ENCODE data around the gene NIPBL. TPM values are rescaled to one million over a fixed set of nuclear protein-coding genes. Genes with fewer than 3 reads are reported as not detected.

The NIPBL gene
- total and polyA plus RNA-seq, 10 of the 15 experiments (the other 5 are each of a cell fraction or from before 2014, with no cell fraction given), result 10.4 to 50.4 (median 20.2) TPM

DNA sequence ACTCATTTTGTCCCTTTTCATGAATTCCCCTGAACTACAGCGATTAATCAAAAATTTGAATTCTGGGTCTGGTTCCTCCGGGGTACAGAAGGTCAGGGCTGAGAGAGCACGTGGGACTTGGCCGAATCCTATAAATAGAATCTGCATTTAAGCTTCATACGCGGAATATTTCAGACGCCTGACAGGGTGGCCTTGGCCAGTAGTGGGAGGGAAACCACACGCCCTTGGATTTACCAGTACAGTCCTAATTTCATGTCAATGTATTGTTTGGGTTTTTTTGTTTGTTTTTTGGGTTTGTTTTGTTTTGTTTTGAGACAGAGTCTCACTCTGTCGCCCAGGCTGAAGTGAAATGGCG, 21.5 kb upstream of the NIPBL start:
- no peaks in the 10 kb centered on the region for H3K4me1 ChIP-seq (ENCODE audit: control insufficient read depth, insufficient read depth, low read length)
- CTCF ChIA-PET, result interaction anchor here (1.6 kb wide), 1 partner anchor 15 kb away, joined by 3 read pairs; no protein-coding TSS in a partner anchor
- intact Hi-C loops (cut with micrococcal nuclease; ENCODE audit: unreplicated experiment) (no loop called here), in situ Hi-C loops (cut with MboI) (no loop called here)
- no peak overlapping the region for H3K27ac ChIP-seq (ENCODE audit: control insufficient read depth, insufficient read depth)
- no peaks in the 10 kb centered on the region for H3K9me3 ChIP-seq (replicated peaks; ENCODE audit: control insufficient read depth, insufficient read depth, low read length)
- no peak overlapping the region for H2AFZ ChIP-seq (ENCODE audit: control insufficient read depth, low read depth, low read length)
- no peak overlapping the region for H3K4me3 ChIP-seq
- no peak overlapping the region for H3K9ac ChIP-seq (ENCODE audit: control insufficient read depth, insufficient read depth, low read length)
- TF ChIP-seq, protein P1, sequence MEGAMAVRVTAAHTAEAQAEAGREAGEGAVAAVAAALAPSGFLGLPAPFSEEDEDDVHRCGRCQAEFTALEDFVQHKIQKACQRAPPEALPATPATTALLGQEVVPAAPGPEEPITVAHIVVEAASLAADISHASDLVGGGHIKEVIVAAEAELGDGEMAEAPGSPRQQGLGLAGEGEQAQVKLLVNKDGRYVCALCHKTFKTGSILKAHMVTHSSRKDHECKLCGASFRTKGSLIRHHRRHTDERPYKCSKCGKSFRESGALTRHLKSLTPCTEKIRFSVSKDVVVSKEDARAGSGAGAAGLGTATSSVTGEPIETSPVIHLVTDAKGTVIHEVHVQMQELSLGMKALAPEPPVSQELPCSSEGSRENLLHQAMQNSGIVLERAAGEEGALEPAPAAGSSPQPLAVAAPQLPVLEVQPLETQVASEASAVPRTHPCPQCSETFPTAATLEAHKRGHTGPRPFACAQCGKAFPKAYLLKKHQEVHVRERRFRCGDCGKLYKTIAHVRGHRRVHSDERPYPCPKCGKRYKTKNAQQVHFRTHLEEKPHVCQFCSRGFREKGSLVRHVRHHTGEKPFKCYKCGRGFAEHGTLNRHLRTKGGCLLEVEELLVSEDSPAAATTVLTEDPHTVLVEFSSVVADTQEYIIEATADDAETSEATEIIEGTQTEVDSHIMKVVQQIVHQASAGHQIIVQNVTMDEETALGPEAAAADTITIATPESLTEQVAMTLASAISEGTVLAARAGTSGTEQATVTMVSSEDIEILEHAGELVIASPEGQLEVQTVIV (IDR thresholded peaks at IDR 0.05; ENCODE audit: borderline replicate concordance, partially characterized antibody), result no peak
- no peak for TF ChIP-seq HCFC1 (IDR thresholded peaks at IDR 0.05; ENCODE audit: low read length)
- no peak for TF ChIP-seq SUZ12 (IDR thresholded peaks at IDR 0.05; ENCODE audit: unreplicated experiment)
- no peak for TF ChIP-seq NR2C1 (IDR thresholded peaks at IDR 0.05)
- no peak for TF ChIP-seq CBX5 (IDR thresholded peaks at IDR 0.05; ENCODE audit: low read depth)
- no peak for TF ChIP-seq MEF2B (IDR thresholded peaks at IDR 0.05; ENCODE audit: partially characterized antibody, poor library complexity, severe bottlenecking)
- TF ChIP-seq HDAC2 (IDR thresholded peaks at IDR 0.05), result no peak
- no peak for TF ChIP-seq ZZZ3 (IDR thresholded peaks at IDR 0.05; ENCODE audit: control insufficient read depth, insufficient read length, low read depth)
- no peak for TF ChIP-seq ZSCAN29 (IDR thresholded peaks at IDR 0.05)
- WGBS (ENCODE audit: insufficient coverage, insufficient replicate concordance, low lambda C conversion rate, missing lambda C conversion rate), result 45% methylated on average over 10 of the region's 10 CpGs
- no peaks in the 10 kb centered on the region for H4K20me1 ChIP-seq (ENCODE audit: control insufficient read depth, insufficient read depth)
- H3K27me3 ChIP-seq (replicated peaks in 1 of 2; ENCODE audit: control insufficient read depth in 2 of 2, insufficient read depth in 2 of 2, low read length in 1 of 2), result no peaks in the 10 kb centered on the region
- no peaks in the 10 kb centered on the region for H3K79me2 ChIP-seq (ENCODE audit: control insufficient read depth, insufficient read depth, low read length)
- DNase-seq (ENCODE audit: low read depth, low spot score) (no peak), FAIRE-seq (no peak), ATAC-seq (no peak)
- RAD21 ChIA-PET (ENCODE audit: unreplicated experiment), result no interaction called here
- SMC1A ChIA-PET (ENCODE audit: uncharacterized antibody, unreplicated experiment), result interaction anchor here (3.0 kb wide), 1 partner anchor 13 kb away, joined by 9 read pairs; no protein-coding TSS in a partner anchor
- H3K4me2 ChIP-seq (ENCODE audit: control insufficient read depth, insufficient read depth), result no peak overlapping the region
- POLR2A ChIA-PET, result interaction anchor here (0.7 kb wide), 1 partner anchor 176 kb away, joined by 3 read pairs; no protein-coding TSS in a partner anchor
- no peaks in the 10 kb centered on the region for H3K36me3 ChIP-seq (ENCODE audit: control insufficient read depth in 2 of 2, insufficient read depth in 2 of 2, low read length in 1 of 2)
- no TSS peak for BruUV-seq (replicated peaks)
